GM19372 (cell line): ENCODE measurements around the gene EPHA3.

Source experiments
- ATAC-seq: cut with Tn5 transposase; IDR thresholded peaks from one replicate; pipeline ENCODE4 v1.9.1; 2021; ENCODE audit warnings: mild to moderate bottlenecking, low read depth, moderate library complexity; ENCODE audit not compliant: unreplicated experiment

The EPHA3 gene

GRCh38 chr3:89426060-89426459 lies 318.6 kb downstream of the EPHA3 start:
- no peak for ATAC-seq

GRCh38 chr3:89434621-89435380 lies 327.4 kb downstream of the EPHA3 start:
- ATAC-seq, result no peak

- ATAC-seq, result no peak
Observed at GRCh38 chr3:89436846-89437245, 329.4 kb downstream of the EPHA3 start.

- no peak for ATAC-seq
Observed at GRCh38 chr3:89440386-89440785, 333.0 kb downstream of the EPHA3 start.

GRCh38 chr3:89441141-89441540 lies 333.7 kb downstream of the EPHA3 start:
- no peak for ATAC-seq

GRCh38 chr3:89446593-89446992 lies 339.2 kb downstream of the EPHA3 start:
- no peak for ATAC-seq

- no peak for ATAC-seq
Observed at GRCh38 chr3:89447243-89447642, 339.8 kb downstream of the EPHA3 start.

GRCh38 chr3:89449086-89449485 lies 341.7 kb downstream of the EPHA3 start:
- ATAC-seq, result no peak

- no peak for ATAC-seq
Observed at GRCh38 chr3:89452066-89452465, 344.6 kb downstream of the EPHA3 start.

- ATAC-seq, result no peak
Observed at GRCh38 chr3:89455240-89455639, 347.8 kb downstream of the EPHA3 start.

- no peak for ATAC-seq
Observed at GRCh38 chr3:89467898-89468363, 360.5 kb downstream of the EPHA3 start.

GRCh38 chr3:89472101-89472500 lies 364.7 kb downstream of the EPHA3 start:
- ATAC-seq, result no peak

GRCh38 chr3:89474333-89475130 lies 367.1 kb downstream of the EPHA3 start:
- no peak for ATAC-seq

GRCh38 chr3:89488800-89489580 lies 381.6 kb downstream of the EPHA3 start:
- ATAC-seq, result no peak

GRCh38 chr3:89490129-89490528 lies 382.7 kb downstream of the EPHA3 start:
- ATAC-seq, result no peak

- no peak for ATAC-seq
Observed at GRCh38 chr3:89494734-89495133, 387.3 kb downstream of the EPHA3 start.

- ATAC-seq, result no peak
Observed at GRCh38 chr3:89503891-89504391, 396.5 kb downstream of the EPHA3 start.

- no peak for ATAC-seq
Observed at GRCh38 chr3:89504432-89504831, 397.0 kb downstream of the EPHA3 start.

GRCh38 chr3:89506462-89507103 lies 399.2 kb downstream of the EPHA3 start:
- no peak for ATAC-seq

GRCh38 chr3:89521328-89521727 lies 413.9 kb downstream of the EPHA3 start:
- ATAC-seq, result no peak
